A549 treated with dexamethasone at 1 μM for 4 hours (cell line): Measurements from ENCODE around the gene SFSWAP. TPM values are rescaled to one million over a fixed set of nuclear protein-coding genes. Genes with fewer than 3 reads are reported as not detected.

Experiments used
- total RNA-seq: library from RNA; stranded (reverse); fragments of 200-300 nt; extraction: Qiagen RNA extraction; gene quantifications from 5 replicates; pipeline ENCODE4 v1.2.3, GENCODE V29; 2022

SFSWAP gene
- 25.7 to 34.9 TPM (median 32.0 TPM) in 5 replicates for total RNA-seq

DNA sequence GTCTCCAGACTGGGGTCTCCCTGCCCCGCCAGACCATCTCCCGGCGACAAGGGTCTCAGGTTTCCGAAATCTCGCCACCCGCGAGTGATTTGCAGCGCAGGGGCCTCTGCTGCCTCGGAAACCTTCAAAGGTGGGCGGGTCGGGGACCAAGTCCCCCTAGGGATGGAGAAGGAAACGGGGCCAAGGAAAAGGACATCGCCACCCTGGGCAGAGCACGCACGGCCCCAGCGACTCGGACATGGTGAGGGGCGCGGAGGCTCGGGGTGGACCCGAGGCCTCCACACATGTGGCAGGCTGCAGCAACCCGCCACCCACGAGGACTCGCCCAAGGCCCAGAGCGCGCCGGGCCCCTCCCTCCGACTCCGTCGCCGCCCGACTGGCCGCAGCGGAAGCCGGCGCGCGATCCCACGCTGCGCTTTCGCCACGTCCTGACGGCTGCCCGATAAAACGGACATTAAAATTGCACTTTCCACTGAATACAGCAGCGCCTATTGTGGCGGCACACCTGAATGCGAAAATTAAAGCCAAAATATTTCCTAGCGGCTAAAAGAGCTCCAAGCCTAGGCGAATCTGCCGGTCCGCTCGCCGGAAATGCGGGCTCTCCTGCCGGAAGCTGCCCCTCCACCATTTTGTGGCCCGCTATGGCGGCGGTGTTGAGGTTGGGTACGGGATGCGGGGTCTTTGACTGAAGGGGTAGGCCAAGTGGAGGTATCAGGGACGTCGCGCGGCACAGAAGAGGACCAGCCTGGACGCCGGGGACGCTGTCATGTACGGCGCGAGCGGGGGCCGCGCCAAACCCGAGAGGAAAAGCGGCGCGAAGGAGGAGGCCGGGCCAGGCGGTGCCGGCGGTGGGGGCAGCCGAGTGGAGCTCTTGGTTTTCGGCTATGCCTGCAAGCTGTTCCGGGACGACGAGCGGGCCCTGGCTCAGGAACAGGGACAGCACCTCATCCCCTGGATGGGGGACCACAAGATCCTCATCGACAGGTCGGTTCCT is at the start of gene SFSWAP:
SFSWAP (plus strand) TSS at position 627 of the 994 bp plus-strand sequence; CDS start at position 767, 140 bp downstream.

DNA sequence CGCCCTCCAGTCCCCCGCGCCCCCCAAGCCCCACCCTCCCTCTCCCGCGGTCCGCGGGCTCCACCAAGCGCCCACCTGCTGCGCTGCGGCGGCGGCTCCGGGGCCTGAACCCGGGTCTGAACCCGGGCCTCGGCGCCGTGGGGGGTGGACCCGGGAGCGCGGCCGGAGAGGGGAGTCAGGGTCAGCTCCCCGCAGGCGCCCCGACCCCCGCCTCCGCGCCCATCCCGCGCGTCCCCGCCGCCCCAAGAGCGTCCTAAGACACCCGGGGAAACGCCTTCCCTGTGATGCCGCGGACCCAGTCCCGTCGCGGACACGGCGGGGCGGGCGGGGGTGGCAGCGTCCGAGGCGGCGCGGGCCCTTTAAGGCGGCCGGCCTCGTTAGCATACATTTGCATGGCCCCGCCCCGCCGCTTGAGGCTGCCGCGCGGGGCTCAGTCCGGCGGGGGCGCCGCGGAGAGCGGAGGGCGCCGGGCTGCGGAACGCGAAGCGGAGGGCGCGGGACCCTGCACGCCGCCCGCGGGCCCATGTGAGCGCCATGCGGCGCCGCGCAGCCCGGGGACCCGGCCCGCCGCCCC is 117.2 kb downstream of the SFSWAP start, which contains the start of gene MMP17:
MMP17 (plus strand) TSS at position 433 of the 574 bp plus-strand sequence; CDS start at position 535, 102 bp downstream.

Other genes starting within 250 kb of the SFSWAP start
- 6.5 to 12.1 TPM (median 11.2 TPM) in 5 replicates for gene MMP17, start 117.3 kb downstream of the SFSWAP start, total RNA-seq
- gene ULK1, start 183.5 kb downstream of the SFSWAP start, total RNA-seq: 13.9 to 28.7 TPM (median 27.1 TPM) in 5 replicates
- 50.2 to 72.0 TPM (median 66.5 TPM) in 5 replicates for gene PUS1, start 218.2 kb downstream of the SFSWAP start, total RNA-seq
- 17.7 to 28.7 TPM (median 27.4 TPM) in 5 replicates for gene EP400, start 238.9 kb downstream of the SFSWAP start, total RNA-seq